Endometrial microvascular endothelial cells (primary cell): ENCODE measurements around the gene LHX5. TPM values are rescaled to one million over a fixed set of nuclear protein-coding genes. Genes with fewer than 3 reads are reported as not detected.

Source experiments
- in situ Hi-C: cut with HindIII; loops from 2 replicates; pipeline ENCODE4 v1.10.0; 2017; ENCODE audit warnings: low sequenced_read_pairs, low pct_unique_long_range_greater_than_20kb; ENCODE audit errors: inconsistent ontology term
- total RNA-seq: library from RNA; depleted of rRNA; stranded (reverse); fragments of >200 nt; gene quantifications from one replicate; pipeline ENCODE4 v1.2.3, GENCODE V29; 2015; ENCODE audit errors: inconsistent ontology term

Gene LHX5
- total RNA-seq, 1 donor from 2014 or later: not detected

DNA sequence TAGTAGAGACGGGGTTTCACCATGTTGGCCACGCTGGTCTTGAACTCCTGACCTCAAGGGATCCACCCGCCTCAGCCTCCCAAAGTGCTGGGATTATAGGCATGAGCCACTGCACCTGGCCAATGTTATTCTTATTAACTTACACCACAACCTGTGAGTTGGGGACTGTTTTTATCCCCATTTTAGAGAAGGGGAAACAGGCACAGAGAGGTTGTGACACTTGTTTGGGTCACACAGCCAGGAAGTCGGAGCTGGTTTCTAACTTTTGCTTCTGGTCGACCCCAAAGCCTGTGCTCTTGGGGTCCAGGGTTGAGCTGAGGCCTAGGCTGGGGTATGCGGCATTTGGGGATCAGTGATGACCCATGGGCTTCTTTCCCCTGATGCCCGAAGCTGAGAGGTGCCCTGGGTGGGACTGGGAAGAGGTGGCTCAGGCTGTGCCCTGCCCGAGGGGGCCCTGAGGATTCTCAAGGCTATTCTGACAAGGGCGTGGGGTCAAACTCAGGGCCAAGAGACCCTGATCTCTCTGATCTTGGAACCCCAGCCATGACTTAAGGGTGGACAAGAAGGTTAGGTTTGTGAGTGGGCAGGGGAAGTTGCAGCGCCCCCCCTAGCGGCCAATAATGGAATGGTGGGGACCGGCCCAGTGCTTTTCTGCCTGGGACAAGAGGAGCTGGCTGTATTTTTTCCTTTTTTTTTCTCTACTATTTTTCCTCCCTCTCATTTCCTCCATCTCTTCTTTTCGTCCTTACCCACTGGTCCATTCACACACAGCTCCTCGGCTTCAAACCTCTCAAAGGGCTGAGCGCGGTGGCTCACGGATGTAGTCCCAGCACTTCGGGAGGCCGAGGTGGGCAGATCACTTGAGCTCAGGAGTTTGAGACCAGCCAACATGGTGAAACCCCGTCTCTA, 46.5 kb downstream of the LHX5 start:
- in situ Hi-C loops: no loop called here

DNA sequence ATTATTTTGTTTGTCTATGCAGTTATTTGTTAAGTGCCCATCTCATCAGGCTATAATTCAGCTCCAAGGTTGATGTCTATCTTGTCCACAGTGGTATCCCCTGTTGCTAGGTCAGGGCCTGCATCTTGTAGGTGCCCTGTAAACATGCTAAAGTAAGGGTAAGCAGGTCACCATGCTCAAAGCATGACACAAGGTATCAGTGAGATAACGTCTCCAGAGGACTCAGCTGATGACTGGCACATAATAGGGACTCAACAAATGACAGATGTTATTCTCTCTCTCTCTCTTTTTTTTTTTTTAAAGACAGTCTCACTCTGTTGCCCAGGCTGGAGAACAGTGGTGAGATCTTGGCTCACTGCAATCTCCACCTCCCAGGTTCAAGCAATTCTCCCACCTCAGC, 47.2 kb downstream of the LHX5 start:
- in situ Hi-C loops: no loop called here

DNA sequence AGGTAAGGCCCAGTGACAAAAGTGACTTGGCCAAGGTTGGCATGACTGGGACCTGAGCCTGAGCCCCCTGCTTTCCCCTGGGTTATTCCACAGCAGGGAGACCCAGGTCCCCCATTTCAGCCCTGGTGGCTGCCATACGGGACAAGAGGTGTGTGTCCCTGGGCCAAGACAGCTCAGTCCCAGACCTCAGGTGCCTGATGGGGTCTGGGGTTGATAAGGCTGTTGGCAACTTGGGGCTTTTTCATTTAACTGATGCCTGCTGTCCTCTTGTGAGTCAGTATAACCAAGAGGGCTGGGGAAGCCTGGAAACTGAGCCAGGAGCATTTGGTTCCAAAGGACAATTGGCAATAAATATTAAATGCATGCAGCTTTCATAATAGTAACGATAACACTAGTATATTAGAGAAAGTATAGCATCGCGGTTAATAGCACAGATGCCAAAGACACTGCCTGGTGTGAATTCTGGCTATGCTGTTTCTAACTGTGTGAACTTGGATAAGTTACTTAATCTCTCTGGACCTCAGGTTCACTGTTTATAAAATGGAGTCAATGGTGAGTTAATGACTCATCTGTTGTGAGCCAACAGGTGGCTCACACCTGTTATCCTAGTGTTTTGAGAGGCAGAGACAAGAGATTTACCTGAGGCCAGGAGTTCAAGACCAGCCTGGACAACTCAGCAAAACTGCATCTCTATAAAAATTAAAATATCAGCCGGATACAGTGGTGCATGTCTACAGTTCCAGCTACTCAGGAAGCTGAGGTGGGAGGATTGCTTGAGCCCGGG, 48.6 kb downstream of the LHX5 start:
- in situ Hi-C loops: no loop called here

DNA sequence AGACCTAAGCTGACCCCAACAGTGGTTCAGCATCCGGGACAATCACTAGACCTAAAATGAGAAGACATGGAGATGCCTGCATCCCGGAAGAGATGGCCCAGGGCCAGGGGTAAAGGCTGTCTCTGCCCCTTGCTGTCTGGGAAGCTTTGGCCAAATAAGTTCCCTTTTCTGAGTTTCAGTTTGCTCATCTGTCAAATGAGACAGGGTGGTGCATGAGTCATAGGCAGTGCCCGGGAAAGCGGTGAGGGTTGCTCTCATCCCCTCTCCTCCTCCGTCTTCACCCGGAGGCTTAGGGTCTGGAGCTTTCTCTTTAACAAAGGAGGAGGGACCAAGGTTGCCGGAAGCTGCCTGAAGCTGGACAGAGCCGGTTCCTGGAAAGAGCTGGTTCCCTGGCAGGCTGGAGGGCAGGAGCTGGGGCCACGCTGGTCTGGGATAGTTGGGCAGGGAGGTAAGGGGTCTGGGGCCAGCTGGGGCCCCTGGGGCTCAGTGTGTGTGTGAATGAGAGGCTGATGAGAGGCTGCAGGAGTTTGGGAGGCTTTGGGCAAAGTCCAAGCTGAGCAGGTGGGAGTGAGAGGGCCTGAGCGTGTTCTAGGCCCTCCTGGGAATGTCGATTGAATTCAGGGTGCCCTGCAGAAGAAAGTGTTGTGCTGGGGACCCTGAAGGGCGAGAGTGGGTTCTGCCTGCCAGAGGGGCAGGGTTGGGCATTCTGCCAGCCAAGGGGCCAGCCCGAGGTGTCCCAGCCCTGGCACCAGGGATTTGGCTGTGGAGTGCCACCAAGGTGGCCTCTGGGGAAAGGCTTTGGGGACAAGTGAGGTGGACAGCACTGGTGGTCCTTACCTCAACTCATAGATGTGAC, 49.4 kb downstream of the LHX5 start, which contains the start of gene SDSL:
Gene SDSL (plus strand): TSS at position 351 of the 856 bp plus-strand sequence. CDS start 5,603 bp downstream, outside the sequence.
- in situ Hi-C loops: no loop called here

DNA sequence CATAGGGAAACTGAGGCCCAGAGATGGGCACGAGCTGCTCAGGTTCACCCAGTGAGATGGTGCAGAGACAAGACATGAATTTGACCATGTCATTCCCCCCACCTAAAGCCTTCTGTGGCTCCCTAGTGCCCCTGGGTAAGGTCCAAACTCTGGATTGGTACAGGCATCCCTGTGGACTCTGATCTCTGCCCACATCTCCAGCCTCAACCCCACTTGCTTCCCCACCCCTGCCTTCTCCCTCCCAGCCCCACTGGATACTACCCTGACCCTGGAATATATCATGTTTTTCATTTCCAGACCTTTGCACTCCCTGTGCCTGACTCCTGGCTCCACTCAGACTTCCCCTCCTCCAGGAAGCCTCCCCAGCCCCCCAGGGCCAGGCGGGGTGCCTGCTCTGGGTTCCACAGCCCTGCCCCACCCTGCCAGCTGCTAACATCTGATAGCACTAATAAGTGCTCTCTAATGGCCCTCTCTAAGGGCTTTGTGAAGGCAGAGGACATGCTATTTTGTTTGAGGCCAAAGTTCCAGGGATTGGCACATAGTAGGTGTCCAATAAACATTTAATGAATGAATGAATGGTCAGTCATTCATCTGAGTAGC, 50.6 kb downstream of the LHX5 start:
- in situ Hi-C loops: no loop called here

DNA sequence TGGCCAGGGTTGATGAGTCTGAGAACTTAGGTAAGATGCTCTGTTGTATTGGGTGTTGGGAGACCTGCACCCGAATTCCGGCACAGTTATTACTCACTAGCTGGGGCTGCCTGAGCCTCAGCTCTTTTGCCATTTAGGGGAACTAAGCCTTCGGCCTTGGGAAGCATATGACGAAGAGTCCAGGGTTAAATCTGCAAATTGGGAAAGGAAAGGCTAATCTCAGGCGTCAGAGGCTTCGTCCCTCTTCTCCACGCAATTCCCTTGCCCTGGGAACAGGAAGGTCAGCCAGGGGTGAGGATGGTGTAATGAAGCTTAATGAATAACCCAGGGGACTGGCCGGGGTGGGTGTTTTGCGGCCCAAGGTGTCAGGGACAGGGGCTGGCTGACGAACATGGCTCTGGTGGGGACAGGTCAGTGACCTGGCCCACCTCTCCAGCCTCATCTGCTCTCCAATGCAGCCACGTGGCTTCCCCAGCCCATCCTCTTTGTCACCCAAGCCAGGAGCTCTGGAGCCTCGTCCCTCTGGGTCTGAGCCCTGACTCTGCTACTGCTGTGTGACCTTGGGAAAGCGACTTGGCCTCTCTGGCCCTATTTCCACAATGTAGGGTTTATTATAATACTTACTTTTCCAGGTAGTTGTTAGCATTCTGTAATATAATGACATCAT, 53.3 kb downstream of the LHX5 start:
- in situ Hi-C loops: no loop called here

DNA sequence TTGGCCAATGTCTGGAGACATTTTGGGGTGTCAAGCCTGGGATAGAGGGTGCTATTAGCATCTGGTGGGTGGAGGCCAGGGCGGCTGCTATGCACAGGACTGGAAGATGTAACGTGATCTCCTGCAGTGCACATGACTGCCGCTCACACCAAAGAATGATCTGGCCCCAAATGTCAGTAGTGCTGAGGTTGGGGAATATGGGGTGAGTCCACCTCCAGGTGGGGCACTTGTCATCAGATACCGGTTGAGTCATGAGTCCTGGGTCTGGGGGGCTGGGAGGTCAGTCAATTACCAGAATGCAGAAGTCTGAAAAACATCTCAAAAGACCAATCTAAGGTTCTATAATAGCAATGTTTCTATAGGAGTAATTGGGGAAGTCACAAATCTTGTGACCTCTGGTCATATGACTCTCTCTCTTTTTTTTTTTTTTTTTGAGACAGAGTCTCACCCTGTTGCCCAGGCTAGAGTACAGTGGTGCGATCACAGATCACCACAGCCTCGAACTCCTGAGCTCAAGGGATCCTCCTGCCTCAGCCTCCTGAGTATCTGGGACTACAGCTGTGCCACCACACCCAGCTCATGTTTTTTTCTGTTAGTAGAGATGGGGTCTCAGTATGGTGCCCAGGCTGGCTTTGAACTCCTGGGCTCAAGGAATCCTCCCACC, 55.4 kb downstream of the LHX5 start:
- in situ Hi-C loops: no loop called here

DNA sequence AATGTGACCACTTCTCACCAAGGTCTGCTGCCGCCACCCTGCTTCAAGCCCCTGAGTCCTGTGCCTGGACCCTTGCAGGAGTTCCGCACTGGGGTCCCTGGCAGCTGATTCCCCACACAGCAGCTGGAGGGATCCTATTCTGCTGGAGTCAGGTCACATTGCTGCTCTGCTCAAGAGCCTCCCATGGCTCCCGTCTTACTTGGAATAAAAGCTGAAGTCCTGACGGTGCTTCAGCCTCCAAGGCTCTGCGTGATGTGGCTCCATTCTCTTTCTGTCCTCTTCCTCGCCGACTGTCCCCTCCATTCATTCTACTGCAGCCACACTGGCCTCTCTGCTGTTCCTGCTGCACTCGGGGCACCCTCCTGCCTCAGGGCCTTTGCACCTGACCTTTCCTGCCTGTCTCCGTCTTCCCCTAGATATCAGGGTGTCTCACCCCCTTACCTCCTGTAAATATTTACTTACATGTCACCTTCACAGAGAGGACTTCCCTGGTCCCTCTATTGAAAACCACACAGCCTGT, 57.1 kb downstream of the LHX5 start:
- in situ Hi-C loops: no loop called here

DNA sequence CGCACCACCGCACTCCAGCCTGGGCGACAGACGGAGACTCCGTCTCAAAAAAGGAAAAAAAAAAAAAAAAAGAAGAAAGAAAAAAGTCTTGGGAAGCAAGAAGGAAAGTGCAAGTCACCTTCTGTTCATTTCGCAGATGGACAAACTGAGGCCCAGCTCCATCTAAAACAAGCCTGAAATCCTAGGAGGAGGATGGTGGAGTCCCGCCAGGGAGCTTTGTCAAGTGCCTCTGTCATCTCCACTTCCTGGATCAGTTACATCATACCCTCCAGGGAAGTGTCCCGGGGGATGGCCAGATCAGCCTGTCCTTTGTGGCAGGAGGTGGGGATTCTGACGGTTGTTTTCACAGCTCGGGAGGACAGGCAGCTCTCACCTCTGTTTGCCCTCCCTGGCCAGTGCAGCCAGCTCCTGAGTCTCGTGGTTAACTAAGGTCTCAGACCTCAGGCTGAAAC, 58.2 kb downstream of the LHX5 start:
- in situ Hi-C loops: no loop called here

Other genes with a start within 250 kb of the LHX5 start
- 78.8 TPM for gene SLC8B1, start 136.8 kb downstream of the LHX5 start, total RNA-seq
- gene PLBD2, start 113.3 kb downstream of the LHX5 start, total RNA-seq: 53.3 TPM
- not detected for gene SDS, start 68.0 kb downstream of the LHX5 start, total RNA-seq
- 8.6 TPM for gene SDSL, start 49.5 kb downstream of the LHX5 start, total RNA-seq